ENCODE data around the gene CLIC4. TPM values are rescaled to one million over a fixed set of nuclear protein-coding genes. Genes with fewer than 3 reads are reported as not detected.
"Not testable (repeated sequence)": the region's sequence is repeated elsewhere in the genome, so short reads cannot be mapped to it uniquely, and the experiment has no call there.

The CLIC4 gene
- total RNA-seq, 1 experiment from 2014 or later = 217 TPM

DNA sequence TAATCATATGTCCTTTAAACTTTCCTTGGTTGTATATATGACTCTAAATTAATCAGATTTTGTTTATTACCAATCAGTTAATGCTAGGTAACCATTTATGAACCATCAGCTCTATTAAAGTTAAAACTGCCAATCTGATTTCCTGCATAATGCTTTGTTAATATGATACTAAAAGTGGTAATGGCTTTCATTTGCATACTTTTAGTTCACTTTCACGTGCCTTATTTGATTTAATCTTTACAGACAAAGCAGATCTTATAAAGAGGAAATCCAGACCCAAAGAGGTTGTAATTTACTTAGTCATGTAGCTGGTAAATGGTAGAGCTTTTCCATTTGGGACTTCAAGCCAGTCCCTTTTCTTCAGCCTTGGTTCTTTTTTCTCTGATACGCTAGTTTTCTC is 61.3 kb downstream of the CLIC4 start:
- DNase-seq (ENCODE audit: low spot score) = no peak

- not testable (repeated sequence) for DNase-seq (ENCODE audit: low spot score)
Observed at GRCh38 chr1:24811494-24811893, 66.2 kb downstream of the CLIC4 start.

DNA sequence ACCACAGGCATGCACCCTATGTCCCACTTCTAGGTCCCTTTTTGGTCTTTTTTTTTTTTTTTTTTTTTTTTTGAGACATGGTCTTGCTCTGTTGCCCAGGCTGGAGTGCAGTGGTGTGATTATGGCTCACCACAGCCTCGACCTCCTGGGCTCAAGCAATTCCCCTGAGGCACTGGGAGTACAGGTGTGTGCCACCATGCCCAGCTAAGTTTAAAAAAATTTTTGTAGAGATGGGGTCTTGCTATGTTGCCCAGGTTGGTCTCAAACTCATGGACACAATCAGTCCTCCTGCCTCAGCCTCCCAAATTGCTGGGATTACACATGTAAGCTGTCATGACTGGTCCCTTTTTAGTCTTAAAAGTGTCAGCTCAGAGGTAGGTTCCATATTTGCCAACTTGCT is 75.0 kb downstream of the CLIC4 start:
- not testable (repeated sequence) for DNase-seq (ENCODE audit: low spot score)

GRCh38 chr1:24822887-24823286 is 77.6 kb downstream of the CLIC4 start:
- no peak for DNase-seq (ENCODE audit: low spot score)

GRCh38 chr1:24823486-24823885 is 78.2 kb downstream of the CLIC4 start:
- DNase-seq (ENCODE audit: low spot score) = not testable (repeated sequence)

DNA sequence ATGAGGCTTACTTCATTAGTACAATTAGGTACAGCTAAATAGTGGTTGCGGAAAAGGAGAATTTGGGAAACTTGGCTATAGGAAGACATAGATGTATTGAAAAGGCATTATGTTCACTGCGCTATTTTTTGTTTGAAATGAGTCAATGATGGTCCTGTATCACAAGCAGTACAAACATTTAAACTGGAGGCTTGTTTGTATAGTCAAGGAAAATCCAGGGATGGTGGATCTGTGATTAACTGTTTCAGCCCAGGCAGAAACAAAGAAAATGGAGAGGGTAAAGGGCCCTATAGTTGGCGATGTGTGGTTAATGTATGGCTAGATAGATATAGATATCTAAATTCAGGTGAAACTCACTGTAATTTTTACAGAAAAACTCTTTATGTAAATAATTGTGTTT is 79.9 kb downstream of the CLIC4 start:
- DNase-seq (ENCODE audit: low spot score) = no peak

DNA sequence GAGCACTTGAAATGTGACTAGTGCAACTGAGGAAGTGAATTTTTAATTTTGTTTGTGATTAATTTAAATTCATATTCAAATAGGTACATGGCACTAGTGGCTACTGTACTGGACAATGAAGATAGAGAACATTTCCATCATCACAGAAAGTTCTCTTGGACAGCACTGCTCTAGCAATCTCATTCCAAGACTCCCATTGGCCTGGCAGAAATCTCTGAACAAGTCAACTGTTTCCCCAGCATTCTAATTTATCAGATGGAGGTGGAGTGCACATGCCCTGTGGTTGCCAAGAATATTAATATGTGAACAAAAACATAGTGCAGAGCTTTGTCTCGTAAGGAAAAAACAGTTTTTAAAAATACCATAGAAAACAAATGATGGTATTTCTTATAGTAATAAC is 81.3 kb downstream of the CLIC4 start:
- DNase-seq (ENCODE audit: low spot score) = no peak

DNA sequence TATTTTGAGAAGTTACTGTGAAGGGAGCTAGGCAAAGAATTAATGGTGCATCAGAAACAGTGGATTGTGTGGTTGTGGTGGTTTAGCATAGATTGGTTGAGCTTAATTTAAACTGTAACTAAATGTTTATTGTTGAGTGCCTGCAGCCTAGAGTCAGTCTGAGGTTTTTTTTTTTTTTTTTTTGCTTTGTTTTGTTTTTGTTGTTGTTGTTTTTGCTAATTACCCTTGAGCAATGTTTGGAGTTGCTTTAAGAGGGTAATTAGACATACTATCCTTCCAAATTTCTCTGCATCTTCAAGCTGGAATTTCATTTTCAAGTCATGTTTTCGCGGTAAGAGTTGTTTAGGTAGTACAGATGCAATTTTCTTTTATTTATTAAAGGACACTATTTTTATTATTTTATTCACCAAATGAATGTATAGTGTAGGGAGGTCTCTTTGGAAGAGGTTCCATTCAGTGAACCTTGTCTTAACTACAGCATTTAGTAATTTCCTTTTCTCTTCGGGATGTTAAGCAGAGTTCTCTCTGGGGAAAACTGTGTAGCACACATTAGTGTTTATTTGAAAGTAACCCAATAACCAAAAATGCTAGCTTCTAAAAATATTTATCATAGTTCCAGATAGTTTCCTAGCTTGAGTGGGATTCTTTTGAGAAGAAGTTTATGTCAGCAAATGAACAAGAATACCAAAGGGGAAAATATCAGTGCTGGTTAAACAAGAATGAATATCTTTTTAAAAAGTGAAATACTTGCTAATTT is 82.3 kb downstream of the CLIC4 start:
- DNase-seq (ENCODE audit: low spot score) = no peak

DNA sequence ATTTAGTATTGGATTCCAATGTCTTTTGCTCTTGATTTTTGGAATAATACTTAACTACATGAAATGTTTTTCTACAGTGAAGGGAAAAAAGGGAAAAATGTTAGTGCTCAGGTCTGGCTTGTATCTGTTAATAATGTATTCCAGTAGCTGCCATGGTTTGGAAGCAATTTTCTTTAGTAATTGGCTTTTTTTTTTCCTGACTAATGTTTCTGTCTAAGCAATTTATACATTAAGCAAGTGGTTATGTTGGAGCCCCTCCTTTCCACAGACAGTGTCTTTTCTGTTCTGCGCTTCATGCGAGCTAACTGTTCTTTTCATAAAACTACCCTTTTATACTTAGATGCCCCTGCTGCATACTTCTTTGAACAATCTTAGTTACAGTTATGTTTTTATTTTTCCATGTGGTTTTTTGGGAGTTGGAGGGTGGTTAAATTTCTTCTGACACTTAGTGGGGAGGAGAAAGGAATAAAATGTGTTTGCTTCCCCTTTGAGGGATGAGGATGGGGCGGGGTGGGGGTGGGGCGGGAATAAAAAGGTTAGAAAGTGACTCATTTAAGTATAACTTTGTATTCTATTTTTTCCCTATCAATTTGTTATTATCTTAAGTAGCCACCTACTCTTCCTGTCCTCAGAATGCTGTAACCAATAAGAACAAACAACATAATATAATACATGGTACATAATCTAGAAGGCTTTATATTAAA is 83.1 kb downstream of the CLIC4 start:
- DNase-seq (ENCODE audit: low spot score) = no peak

- DNase-seq (ENCODE audit: low spot score) = no peak
Observed at GRCh38 chr1:24828887-24829192, 83.6 kb downstream of the CLIC4 start.

- DNase-seq (ENCODE audit: low spot score) = peak; percentile 47
Observed at GRCh38 chr1:24830680-24831272, 85.5 kb downstream of the CLIC4 start.

- no peak for DNase-seq (ENCODE audit: low spot score)
Observed at GRCh38 chr1:24841593-24841992, 96.3 kb downstream of the CLIC4 start.

DNA sequence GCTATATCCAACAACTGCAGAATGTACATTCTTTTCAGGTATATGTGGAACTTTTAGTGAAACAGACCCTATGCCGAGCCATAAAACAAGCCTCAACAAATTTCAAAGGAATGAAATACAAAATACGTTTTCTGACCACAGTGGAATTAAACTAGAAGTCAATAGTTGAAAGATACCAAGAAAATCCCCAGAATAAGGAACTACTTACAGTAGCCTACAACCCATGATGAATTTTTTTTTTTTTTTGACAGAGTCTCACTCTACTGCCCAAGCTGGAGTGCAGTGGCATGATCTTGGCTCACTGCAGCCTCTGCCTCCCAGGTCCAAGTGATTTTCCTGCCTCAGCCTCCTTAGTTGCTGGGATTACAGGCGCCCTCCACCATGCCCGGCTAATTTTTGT is 101.4 kb downstream of the CLIC4 start:
- DNase-seq (ENCODE audit: low spot score) = no peak

DNA sequence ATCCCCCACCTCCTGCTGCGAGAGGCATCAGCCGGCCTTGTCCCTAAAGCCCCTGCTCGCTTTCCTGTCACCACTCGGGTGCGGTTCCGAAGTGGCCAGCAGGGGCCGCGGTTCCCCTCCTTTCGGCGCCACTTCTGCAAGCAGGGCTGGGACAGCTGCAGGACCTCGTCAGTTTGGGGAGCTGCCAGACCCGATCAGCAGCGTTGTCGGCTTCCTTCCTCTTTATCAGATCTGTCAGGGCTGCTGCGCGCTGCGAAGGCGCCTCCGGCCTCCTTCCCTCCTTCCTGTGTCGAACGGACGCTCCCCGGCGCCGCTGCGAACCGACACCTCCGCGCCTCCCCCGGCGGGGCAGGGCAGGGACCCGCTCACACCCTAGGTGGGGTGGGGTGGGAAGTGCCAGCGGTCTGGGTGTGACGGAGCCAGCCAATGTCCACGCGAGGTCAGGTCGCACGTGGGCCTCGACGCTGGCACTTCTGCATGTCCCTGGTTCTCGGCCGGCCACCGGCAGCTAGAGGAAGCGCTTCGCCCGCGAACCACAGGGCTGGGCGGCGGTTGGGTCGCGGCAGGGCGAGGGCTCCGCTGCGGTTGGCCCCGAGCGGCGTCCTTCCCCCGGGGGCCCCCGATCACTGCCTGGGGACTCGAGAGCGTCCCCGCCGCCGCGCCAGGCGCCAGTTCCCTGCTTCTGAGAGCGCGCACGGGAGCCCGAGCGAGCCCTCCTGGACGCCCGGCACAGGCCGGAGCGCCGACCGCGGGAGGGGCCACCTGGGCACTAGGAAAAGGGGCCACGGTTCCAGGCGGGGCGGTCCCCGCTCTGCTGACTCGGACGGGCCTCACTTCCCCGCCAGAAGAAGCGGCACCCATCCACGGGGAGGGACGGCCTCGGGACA is 103.0 kb downstream of the CLIC4 start:
- DNase-seq (ENCODE audit: low spot score) = peak; percentile 80

GRCh38 chr1:24849672-24850295 is 104.5 kb downstream of the CLIC4 start:
- DNase-seq (ENCODE audit: low spot score) = no peak

DNA sequence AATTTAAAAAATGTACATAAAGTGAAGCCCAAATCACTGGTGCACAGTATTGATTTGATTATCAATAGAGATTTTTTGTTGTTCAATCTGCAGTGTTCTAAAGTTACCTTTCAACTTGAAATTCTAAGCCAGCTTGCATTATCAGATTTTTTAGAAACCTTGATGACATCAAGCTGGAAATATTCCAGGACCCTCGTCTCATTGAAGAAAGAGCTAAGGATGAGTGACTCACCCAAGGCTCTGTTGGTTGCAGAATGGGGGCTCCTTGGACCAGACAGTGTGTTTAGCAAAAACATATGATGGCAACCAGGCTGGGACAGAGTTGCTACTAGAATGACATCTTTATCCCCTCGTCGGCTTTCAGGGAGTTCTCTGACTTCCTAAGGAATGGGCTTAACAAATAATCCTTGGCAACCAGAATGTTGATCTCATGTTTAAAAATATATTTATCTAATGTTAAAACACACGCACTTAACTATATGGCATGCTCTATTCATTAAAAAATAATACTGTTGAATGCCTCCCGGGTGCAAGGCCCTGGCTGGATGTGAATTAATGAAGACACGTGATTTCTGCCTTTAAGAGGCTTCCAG is 105.2 kb downstream of the CLIC4 start:
- no peak for DNase-seq (ENCODE audit: low spot score)

DNA sequence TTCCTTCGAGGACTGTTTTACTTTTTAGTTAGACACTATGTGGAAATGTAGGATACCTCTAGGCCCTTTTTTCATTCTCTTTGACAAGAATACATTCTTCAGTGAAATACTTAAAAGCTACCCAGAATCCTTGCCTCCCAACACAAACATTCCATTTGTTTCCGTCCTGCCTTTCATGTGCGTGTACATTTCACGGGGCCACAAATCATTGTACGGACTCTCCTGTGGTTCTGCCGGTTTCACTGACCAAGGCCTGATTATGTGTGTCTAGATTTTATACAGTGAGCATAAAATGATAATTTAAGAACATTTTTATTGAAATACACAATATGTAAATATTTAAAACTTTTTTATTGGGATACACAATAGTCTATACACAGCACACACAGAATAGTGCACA is 108.4 kb downstream of the CLIC4 start:
- DNase-seq (ENCODE audit: low spot score) = no peak

- DNase-seq (ENCODE audit: low spot score) = no peak
Observed at GRCh38 chr1:24855474-24855873, 110.2 kb downstream of the CLIC4 start.

DNA sequence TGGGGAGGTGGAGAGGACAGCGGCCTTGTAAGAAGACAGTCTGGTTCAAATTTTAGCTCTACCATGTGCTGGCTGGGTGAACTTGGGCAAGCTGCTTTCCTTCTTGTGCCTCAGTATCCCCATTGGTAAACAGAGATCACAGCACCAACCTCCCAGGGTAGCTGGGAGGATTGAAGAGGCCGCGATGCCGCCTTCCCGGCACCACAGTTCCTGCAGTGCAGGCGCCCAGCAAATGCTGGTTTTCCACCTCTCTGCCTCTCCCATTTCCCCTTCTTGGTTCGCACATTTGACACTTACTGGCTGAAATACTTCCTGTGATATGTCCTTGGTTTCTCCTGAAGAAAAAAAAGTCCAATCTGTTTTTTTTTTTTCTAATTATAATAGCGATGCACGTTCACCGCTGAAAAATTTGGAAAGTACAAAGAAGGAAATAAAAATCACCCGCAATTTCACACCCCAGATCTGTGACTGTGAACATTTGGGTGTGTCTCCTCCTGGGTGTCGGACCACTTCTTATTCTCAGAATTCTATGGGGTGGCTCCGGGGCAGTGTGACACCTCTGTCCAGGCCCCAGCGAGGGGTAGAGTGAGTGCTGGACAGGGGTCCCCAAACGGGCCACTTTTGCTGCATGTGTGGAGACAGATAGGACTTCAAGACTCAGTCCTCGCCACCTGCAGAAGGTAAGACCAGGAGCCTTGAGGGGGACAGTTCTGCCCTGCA is 111.7 kb downstream of the CLIC4 start:
- no peak for DNase-seq (ENCODE audit: low spot score)

DNA sequence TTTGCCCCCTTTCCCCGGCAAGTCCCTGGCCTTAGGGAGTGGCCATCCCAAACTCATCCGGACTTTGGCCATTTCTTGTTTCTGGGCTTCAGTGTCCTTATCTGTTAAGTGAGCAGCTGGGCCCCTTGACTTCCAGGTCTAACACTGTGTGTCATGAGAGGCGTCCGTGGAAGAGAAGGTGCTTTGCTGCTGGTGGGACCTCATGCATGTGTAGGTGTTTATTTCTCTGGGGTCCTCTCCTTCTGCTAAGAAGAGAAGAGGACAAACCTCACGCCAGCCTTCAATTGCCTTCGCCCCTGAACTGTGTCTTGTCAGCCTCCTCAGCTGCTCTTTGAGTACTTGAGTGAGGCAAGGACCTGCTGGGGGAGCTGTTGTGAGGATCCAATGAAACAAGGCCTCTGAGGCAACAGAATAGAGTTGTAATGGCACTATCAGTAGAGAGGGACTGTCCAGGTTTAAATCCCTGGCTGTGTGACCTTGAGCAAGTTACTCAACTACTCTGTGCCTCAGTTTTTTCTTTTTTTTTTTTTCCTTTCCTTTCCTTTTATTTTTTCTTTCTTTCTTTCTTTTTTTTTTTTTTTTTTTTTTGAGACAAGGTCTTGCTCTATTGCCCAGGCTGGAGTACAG is 112.4 kb downstream of the CLIC4 start:
- no peak for DNase-seq (ENCODE audit: low spot score)

Data from H4 (cell line).